Measurements from ENCODE around the gene TRPM3. TPM values are rescaled to one million over a fixed set of nuclear protein-coding genes. Genes with fewer than 3 reads are reported as not detected.
A peak's percentile ranks its signal among the peaks of the same experiment; 100 is the strongest.

TRPM3 gene
- total and polyA plus RNA-seq, 2 of the 13 experiments (the other 11 are each of a cell fraction or from before 2014, with no cell fraction given), result not detected

DNA sequence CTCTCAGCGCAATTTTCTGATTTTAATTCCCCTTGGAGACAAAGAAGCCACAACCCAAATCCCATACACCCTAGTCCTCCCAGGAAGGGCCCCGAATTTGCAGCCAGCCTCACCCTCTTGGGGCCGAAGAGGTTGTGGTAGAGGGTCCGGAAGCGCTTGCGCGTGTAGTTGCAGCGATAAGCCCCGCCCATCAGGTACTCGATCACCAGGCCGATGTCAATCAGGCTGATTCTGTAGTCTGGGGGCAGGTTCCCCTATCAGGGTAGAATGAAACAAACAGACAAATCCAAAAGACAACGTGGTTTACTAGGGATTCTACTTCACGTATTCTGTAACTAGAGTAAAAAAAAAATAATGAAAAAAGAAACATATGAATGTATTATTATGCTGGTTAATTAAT is 496.3 kb downstream of the TRPM3 start:
- H2AFZ ChIP-seq (ENCODE audit: low read length), result no peak overlapping the region

GRCh38 chr9:70618784-70619183 is 502.6 kb downstream of the TRPM3 start:
- no peaks in the 10 kb centered on the region for H3K27me3 ChIP-seq (ENCODE audit: control insufficient read depth in 1 of 2, insufficient read depth in 2 of 2, low read length in 2 of 2)
- no peaks in the 10 kb centered on the region for H3K36me3 ChIP-seq (replicated peaks in 1 of 2; ENCODE audit: control insufficient read depth in 1 of 2, insufficient read depth in 2 of 2, low read length in 2 of 2)
- in situ Hi-C loops (cut with HindIII; ENCODE audit: extremely low pct_ligation_motif_present, low pct_unique_long_range_greater_than_20kb), result no loop called here
- no peak overlapping the region for H3K4me2 ChIP-seq (ENCODE audit: low read depth, low read length)
- ATAC-seq (no peak), DNase-seq (ENCODE audit: low spot score) (no peak), FAIRE-seq (no peak)
- H3K4me3 ChIP-seq (replicated peaks in 1 of 3; ENCODE audit: insufficient read depth in 1 of 3, low read depth in 2 of 3, low read length in 3 of 3), result no peak overlapping the region
- no peaks in the 10 kb centered on the region for H4K20me1 ChIP-seq (ENCODE audit: insufficient read depth, low read length)
- POLR2A ChIA-PET, result no interaction called here
- H3K9ac ChIP-seq (ENCODE audit: insufficient read depth, low read depth, low read length), result no peak overlapping the region
- H2AFZ ChIP-seq (ENCODE audit: low read length), result no peak overlapping the region
- CTCF ChIA-PET (ENCODE audit: low intra/inter-chr PET ratio, low total read pairs), result no interaction called here
- H3K4me1 ChIP-seq (ENCODE audit: insufficient read depth, low read length), result no peaks in the 10 kb centered on the region
- TF ChIP-seq, protein P1, sequence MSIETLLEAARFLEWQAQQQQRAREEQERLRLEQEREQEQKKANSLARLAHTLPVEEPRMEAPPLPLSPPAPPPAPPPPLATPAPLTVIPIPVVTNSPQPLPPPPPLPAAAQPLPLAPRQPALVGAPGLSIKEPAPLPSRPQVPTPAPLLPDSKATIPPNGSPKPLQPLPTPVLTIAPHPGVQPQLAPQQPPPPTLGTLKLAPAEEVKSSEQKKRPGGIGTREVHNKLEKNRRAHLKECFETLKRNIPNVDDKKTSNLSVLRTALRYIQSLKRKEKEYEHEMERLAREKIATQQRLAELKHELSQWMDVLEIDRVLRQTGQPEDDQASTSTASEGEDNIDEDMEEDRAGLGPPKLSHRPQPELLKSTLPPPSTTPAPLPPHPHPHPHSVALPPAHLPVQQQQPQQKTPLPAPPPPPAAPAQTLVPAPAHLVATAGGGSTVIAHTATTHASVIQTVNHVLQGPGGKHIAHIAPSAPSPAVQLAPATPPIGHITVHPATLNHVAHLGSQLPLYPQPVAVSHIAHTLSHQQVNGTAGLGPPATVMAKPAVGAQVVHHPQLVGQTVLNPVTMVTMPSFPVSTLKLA (IDR thresholded peaks at IDR 0.05), result 0 out of 2 replicates have a peak, but pooled peaks have one; percentile 13
- no peak for TF ChIP-seq U2AF1 (optimal IDR thresholded peaks at IDR 0.05; ENCODE audit: low read depth, low read length)
- TF ChIP-seq ZNF367 (CRISPR knock-in tag; IDR thresholded peaks at IDR 0.05; ENCODE audit: borderline replicate concordance), result no peak
- WGBS (ENCODE audit: low lambda C conversion rate), result 52% methylated on average over 5 of the region's 17 CpGs
- no TSS peak for BruUV-seq (replicated peaks)
- no peaks in the 10 kb centered on the region for H3K79me2 ChIP-seq (ENCODE audit: insufficient read depth, low read length)
- H3K27ac ChIP-seq (ENCODE audit: extremely low read length, insufficient read depth, low read length), result no peak overlapping the region
- no peaks in the 10 kb centered on the region for H3K9me3 ChIP-seq (ENCODE audit: low read length)
- intact Hi-C loops (cut with micrococcal nuclease; ENCODE audit: unreplicated experiment), result no loop called here

More for the DNA sequence above, 496.3 kb downstream of the TRPM3 start:
- Histone ChIP-seq H3K9me3 (ENCODE audit: low read length) (no peaks in the 10 kb centered on the region), H4K20me1 (ENCODE audit: insufficient read depth, low read length) (no peaks in the 10 kb centered on the region), H3K4me1 (ENCODE audit: insufficient read depth, low read length) (no peaks in the 10 kb centered on the region), H3K27me3 (ENCODE audit: control insufficient read depth in 1 of 2, insufficient read depth in 2 of 2, low read length in 2 of 2) (no peaks in the 10 kb centered on the region; a peak in 1 of 5 replicates), H3K79me2 (ENCODE audit: insufficient read depth, low read length) (no peaks in the 10 kb centered on the region), H3K27ac (ENCODE audit: extremely low read length, insufficient read depth, low read length) (no peak overlapping the region), H3K4me2 (ENCODE audit: low read depth, low read length) (no peak overlapping the region), H3K4me3 (replicated peaks in 1 of 3; ENCODE audit: insufficient read depth in 1 of 3, low read depth in 2 of 3, low read length in 3 of 3) (no peak overlapping the region), H3K9ac (ENCODE audit: insufficient read depth, low read depth, low read length) (no peak overlapping the region), H3K36me3 (replicated peaks in 1 of 2; ENCODE audit: control insufficient read depth in 1 of 2, insufficient read depth in 2 of 2, low read length in 2 of 2) (no peaks in the 10 kb centered on the region)
- ATAC-seq (no peak), DNase-seq (ENCODE audit: low spot score) (no peak), FAIRE-seq (no peak)
- CTCF ChIA-PET (ENCODE audit: low intra/inter-chr PET ratio, low total read pairs), result no interaction called here
- in situ Hi-C loops (cut with HindIII; ENCODE audit: extremely low pct_ligation_motif_present, low pct_unique_long_range_greater_than_20kb), result no loop called here
- TF ChIP-seq ADNP (CRISPR knock-in tag; IDR thresholded peaks at IDR 0.05), result no peak
- TF ChIP-seq ZBTB8A (CRISPR knock-in tag; IDR thresholded peaks at IDR 0.05; ENCODE audit: borderline replicate concordance, low read depth), result no peak
- no peak for TF ChIP-seq HDAC2 (CRISPR knock-in tag; IDR thresholded peaks at IDR 0.05)
- no peak for TF ChIP-seq E2F5 (CRISPR knock-in tag; conservative IDR thresholded peaks at IDR 0.05)
- WGBS (ENCODE audit: low lambda C conversion rate), result 48% methylated on average over 13 of the region's 13 CpGs
- POLR2A ChIA-PET, result no interaction called here
- intact Hi-C loops (cut with micrococcal nuclease; ENCODE audit: unreplicated experiment), result no loop called here
- BruUV-seq (replicated peaks), result no TSS peak

All from HepG2 (cell line).